K562 (cell line): Measurements from ENCODE around the gene LRRC71. TPM values are rescaled to one million over a fixed set of nuclear protein-coding genes. Genes with fewer than 3 reads are reported as not detected.

Experiments
- LCOR ChIP-seq: sonication (generic); formaldehyde crosslinking; IDR thresholded peaks from 2 replicates; pipeline ENCODE4 v1.8.0; 2022; ENCODE audit warnings: mild to moderate bottlenecking, missing genetic modification reagents
- MAX ChIP-seq: sonication (generic); formaldehyde crosslinking; IDR thresholded peaks from 2 replicates; pipeline ENCODE4 v1.9.0; 2022; ENCODE audit warnings: mild to moderate bottlenecking, missing genetic modification reagents
- MCM5 ChIP-seq: fragments of 450-650 bp; IDR thresholded peaks from 2 replicates; pipeline ENCODE4 v1.6.1; 2016; ENCODE audit warnings: low read depth
- SMAD4 ChIP-seq: fragments of 250-450 bp; sonication (Bioruptor Pico); conservative IDR thresholded peaks from 2 replicates; pipeline ENCODE4 v1.8.0; 2021; ENCODE audit warnings: inconsistent platforms, mild to moderate bottlenecking, moderate library complexity
- SP1 ChIP-seq: sonication (generic); formaldehyde crosslinking; IDR thresholded peaks from 2 replicates; pipeline ENCODE4 v1.8.1; 2022; ENCODE audit warnings: mild to moderate bottlenecking, missing genetic modification reagents
- TEAD1 ChIP-seq, 2 experiments: fragments of 450-650 bp in 1 of 2; sonication (generic) in 1 of 2; formaldehyde crosslinking; IDR thresholded peaks; 2 replicates each; pipeline versions ENCODE4 v1.4.0 to v1.8.0; 2020 to 2022; ENCODE audit warnings: mild to moderate bottlenecking in 2 of 2, missing genetic modification reagents in 1 of 2
- THRB ChIP-seq: fragments of 450-650 bp; formaldehyde crosslinking; conservative IDR thresholded peaks from 2 replicates; pipeline ENCODE4 v1.4.0; 2022; ENCODE audit warnings: mild to moderate bottlenecking, missing genetic modification characterization
- ZBTB40 ChIP-seq, 2 experiments: fragments of 450-650 bp in 1 of 2; sonication (generic) in 1 of 2; formaldehyde crosslinking in 1 of 2; IDR thresholded peaks; 2 replicates each; pipeline versions ENCODE4 v1.7.1 to v1.9.0; 2016 to 2022; ENCODE audit warnings: inconsistent platforms in 1 of 2, mild to moderate bottlenecking in 1 of 2, missing genetic modification reagents in 1 of 2
- ZNF263 ChIP-seq: sonication (generic); formaldehyde crosslinking; IDR thresholded peaks from 2 replicates; pipeline ENCODE4 v1.8.0; 2022; ENCODE audit warnings: mild to moderate bottlenecking, missing genetic modification reagents, borderline replicate concordance
- ZNF431 ChIP-seq: sonication (generic); formaldehyde crosslinking; IDR thresholded peaks from 2 replicates; pipeline ENCODE4 v1.8.0; 2022; ENCODE audit warnings: mild to moderate bottlenecking, missing genetic modification reagents
- ZNF592 ChIP-seq: fragments of 450-650 bp; IDR thresholded peaks from 2 replicates; pipeline ENCODE4 v1.6.1; 2017; ENCODE audit warnings: antibody characterized with exemption, mild to moderate bottlenecking
- ZNF76 ChIP-seq: fragments of 250-450 bp; sonication (Bioruptor Pico); IDR thresholded peaks from 2 replicates; pipeline ENCODE4 v1.4.0; 2020; ENCODE audit warnings: mild to moderate bottlenecking, moderate library complexity, borderline replicate concordance
- polyA plus RNA-seq, 8 experiments: library from polyadenylated mRNA; depleted of rRNA in 4 of 8; stranded (reverse) in 5 of 8; unstranded in 3 of 8; fragments of >200 nt; fragmentation: Nextera tagmentation in 2 of 8; fragmentation: Illumina TruSeq in 1 of 8; extraction: Ambion mirVana in 2 of 8; extraction: Trizol in 1 of 8; gene quantifications; 2 replicates each; pipeline versions ENCODE4 v1.2.1 to v1.2.3, GENCODE V29; 2011 to 2014; ENCODE audit warnings: inconsistent platforms in 1 of 8, missing spikeins in 1 of 8
- total RNA-seq, 7 experiments: library from RNA; depleted of rRNA in 6 of 7; stranded (reverse); fragments of >200 nt in 6 of 7; fragmentation: Illumina TruSeq in 2 of 7; extraction: Trizol in 2 of 7; gene quantifications; 2 replicates each; pipeline versions ENCODE4 v1.2.1 to v1.2.3, GENCODE V29; 2011 to 2021; ENCODE audit warnings: low replicate concordance in 1 of 7

LRRC71 gene
- total and polyA plus RNA-seq, 9 of the 15 experiments (the other 6 are each of a cell fraction or from before 2014, with no cell fraction given): 0.06 to 1.2 (median 0.51) TPM; not detected in 1

- TF ChIP-seq ZBTB40 (IDR thresholded peaks at IDR 0.05) (0 out of 2 replicates have a peak, but pooled peaks have one; percentile 9), ZBTB40 (CRISPR knock-in tag; IDR thresholded peaks at IDR 0.05) (no peak), ZNF263 (CRISPR knock-in tag) (0 out of 2 replicates have a peak, but pooled peaks have one; percentile 23), ZNF431 (CRISPR knock-in tag) (no peak), SMAD4 (CRISPR knock-in tag) (peak; percentile 96), MCM5 (no peak), LCOR (peak; percentile 87), THRB (peak; percentile 49; the same call in 1 of the 2 replicates), ZNF592 (peak; percentile 71; the same call in 1 of the 2 replicates), TEAD1 (CRISPR knock-in tag; IDR thresholded peaks at IDR 0.05) (peak; percentile 95 to 99), SP1 (CRISPR knock-in tag) (peak; percentile 52), ZNF76 (CRISPR knock-in tag) (0 out of 2 replicates have a peak, but pooled peaks have one; percentile 33), MAX (CRISPR knock-in tag) (peak; percentile 61; the same call in 1 of the 2 replicates)
These were observed 37.8 kb downstream of the LRRC71 start (continued) for GRCh38 chr1:156958247-156958714.
